Umbilical cord (tissue), 2 donors: Measurements from ENCODE around the gene BCAR3. TPM values are rescaled to one million over a fixed set of nuclear protein-coding genes. Genes with fewer than 3 reads are reported as not detected.
A peak's percentile ranks its signal among the peaks of the same experiment; 100 is the strongest.

ENCODE experiments used
- DNase-seq: peaks from one replicate; pipeline ENCODE4 v3.0.0-alpha.2; 2015; ENCODE audit warnings: low spot score
- total RNA-seq: library from RNA; depleted of rRNA; stranded (reverse); fragments of >200 nt; gene quantifications from one replicate; pipeline ENCODE4 v1.2.3, GENCODE V29; 2014; ENCODE audit warnings: low replicate concordance; ENCODE audit not compliant: insufficient read depth

The BCAR3 gene
- total RNA-seq, 1 donor from 2014 or later, result 17.6 TPM

DNA sequence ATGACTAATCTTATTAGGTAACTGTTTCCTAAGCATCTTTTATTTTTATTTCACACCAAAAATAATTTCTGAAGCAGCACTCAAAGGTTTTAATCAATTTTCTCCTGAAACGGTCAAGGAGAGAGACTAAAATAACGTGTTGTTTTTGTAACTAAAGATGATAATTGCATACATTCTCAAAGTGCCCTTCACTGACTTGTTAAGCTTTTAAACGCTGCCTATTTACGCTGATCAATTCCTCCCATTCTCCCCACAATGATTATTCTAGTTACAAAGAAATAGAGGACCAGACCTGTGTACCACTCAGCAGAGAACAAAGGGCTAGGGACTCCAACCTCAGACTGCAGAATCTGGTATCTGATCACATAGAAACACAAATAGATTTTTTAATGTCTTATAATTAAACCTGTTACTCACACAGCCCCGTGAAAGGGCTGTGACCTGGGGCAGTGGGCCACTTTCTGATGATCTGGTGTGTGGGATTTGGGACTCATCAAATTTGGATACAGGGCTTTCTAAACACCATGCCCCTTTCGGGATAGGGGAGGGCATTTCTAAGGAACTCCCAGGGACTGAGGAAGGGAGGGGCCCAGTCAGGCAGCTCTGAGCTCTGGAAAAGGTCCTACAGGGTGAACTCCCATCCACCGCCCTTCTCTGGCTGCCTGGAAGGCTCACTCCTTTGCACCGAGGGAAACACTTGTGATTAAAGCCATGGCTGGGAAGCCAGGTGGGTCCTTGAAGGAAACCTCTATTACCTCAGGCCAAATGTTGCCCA lies 65.2 kb downstream of the BCAR3 start:
- DNase-seq, result no peak

DNA sequence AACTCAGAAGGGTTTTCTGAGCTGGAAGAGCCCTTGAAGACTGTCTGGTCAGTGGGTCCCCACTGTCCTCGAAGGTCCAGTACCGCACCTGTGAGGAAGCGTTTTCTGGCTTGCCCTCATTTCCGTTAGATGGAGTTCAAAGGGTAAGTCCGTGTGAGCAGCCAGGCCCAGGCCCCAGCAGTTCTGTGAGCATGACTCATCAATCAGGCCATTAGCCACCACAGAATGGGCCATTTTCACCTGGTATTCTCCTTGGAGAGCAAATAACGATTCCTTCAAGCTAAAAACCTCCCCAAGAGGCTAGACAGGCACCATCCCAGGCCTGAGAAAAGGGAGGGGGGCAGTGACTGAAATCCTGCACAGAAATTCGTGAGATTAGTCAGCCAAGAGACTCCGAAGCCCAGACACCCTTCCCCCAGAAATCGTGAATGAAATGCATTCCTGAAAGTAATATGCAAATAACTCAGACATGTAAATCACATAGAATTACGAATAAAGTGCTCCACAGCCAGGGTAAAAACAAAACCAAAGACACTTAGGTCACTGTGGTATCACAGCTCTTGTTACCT lies 66.0 kb downstream of the BCAR3 start:
- no peak for DNase-seq

DNA sequence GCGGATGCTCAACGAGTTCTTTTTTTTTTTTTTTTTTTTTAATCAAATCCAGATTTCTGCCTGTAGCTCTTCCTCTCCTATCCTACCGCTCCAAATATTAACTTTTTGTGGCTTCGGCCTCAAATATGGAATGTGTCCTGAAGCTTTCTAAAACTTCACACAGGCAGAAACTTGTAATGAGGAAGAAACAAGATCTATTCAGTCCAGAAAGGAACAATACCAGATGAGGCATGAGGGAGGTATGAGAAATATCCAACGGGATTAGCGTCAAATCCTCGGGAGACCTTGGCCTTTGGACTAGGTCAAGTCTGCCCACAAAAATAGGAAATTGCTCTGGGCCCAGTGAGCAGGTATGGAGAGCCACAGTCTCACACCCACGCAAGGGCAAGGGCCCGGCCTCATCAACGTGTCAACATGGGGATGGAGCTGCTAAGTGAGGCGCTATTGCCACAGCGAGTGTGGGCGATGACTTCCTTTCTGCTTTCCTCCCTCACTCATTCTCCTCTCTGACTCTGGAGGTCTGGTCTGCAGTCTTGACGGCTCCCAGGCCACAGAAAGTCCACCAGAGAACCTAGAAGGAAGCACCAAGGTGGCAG lies 66.6 kb downstream of the BCAR3 start:
- no peak for DNase-seq

DNA sequence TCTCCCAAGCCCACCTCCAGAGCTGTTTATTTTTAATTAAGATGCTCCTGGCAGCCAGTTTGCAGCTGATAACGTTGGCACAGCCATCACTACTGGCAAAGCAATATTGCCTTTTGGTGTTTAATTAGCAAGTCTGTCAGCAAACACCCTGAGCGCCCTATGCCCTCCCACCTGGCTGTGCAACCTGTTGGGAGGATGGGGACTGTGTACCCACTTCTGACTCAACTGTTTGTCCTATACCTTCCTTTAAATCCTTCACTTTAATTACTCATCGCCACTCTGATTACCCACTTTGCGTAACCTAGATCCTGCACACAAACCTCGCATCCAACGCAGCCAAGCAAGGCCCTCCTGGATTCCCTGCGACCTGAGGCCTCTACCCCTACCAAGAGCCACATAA lies 67.1 kb downstream of the BCAR3 start:
- no peak for DNase-seq

DNA sequence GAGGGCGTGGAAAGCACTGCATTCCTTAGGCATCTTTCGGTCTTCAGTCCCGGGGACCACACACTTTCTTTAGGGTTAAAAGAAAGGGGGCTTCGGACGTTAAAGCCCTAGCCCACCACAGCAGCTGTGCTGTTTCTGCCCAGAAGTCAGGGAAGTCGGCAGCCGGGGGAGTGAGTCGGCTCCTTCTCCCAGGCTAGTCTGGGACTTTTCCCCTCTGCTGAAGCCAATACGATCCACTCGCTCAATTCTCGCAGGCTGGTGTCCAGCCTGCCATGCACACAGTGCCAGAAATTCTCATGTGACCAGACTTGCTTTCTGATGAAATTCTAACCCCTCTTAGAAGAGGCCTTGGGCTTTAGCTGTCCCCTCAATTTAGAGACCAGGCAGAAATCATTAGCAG lies 67.7 kb downstream of the BCAR3 start:
- peak; percentile 77 for DNase-seq

DNA sequence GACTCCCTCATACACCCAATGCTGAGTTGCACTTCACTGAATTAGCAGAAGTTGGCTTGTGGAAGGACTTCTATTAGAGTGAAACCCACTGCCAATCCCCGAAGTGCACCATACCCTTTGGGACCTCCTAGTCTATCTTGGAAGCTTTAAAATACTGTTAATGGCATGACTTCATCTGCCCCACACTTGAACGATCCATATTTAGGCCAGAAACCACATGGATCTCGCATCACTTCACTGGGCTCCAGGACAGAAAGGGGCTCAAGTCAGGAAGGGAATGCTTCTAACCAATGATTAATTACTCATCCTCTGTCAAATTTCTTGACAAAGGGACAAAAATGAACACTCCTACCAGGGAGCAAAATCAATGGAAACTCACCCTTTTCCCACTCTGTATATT lies 69.1 kb downstream of the BCAR3 start:
- DNase-seq, result no peak

DNA sequence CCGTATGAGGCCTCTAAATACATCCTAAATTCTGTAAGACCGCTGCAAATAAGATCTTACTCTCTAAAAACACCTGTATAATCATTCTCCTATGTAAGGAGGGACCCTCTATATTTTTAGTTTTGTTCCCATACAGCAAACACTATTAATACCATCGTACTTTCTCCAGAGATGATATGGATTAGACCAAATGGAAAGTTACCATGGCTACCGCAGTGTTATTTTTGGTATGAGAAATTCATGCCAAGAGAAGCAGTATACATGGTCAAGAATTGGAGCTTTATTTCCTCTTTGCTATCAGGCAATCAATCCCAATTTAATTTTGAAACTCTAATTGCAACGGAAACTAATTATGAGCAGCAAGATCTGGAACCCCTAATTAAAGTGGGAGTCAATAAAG lies 70.0 kb downstream of the BCAR3 start:
- DNase-seq, result no peak

DNA sequence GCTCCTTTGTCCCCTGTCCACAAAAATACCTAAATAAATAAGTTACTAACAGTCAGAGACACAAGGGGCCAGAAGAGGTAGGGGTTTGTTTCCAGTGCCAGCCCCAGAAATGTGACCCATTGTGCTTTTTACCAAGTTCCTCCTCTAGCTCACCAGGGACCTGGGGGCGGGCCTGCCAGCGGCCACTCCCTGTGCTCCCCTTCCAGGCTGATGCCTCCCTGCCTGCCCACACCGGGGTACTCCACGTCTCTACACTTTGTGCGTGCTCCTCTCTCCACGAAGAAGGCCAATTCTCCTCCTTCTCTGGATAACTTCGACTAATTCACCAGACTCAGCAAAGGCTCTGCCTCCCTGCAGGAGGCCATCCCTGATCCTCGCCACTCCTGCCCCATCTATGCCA lies 72.1 kb downstream of the BCAR3 start:
- no peak for DNase-seq

DNA sequence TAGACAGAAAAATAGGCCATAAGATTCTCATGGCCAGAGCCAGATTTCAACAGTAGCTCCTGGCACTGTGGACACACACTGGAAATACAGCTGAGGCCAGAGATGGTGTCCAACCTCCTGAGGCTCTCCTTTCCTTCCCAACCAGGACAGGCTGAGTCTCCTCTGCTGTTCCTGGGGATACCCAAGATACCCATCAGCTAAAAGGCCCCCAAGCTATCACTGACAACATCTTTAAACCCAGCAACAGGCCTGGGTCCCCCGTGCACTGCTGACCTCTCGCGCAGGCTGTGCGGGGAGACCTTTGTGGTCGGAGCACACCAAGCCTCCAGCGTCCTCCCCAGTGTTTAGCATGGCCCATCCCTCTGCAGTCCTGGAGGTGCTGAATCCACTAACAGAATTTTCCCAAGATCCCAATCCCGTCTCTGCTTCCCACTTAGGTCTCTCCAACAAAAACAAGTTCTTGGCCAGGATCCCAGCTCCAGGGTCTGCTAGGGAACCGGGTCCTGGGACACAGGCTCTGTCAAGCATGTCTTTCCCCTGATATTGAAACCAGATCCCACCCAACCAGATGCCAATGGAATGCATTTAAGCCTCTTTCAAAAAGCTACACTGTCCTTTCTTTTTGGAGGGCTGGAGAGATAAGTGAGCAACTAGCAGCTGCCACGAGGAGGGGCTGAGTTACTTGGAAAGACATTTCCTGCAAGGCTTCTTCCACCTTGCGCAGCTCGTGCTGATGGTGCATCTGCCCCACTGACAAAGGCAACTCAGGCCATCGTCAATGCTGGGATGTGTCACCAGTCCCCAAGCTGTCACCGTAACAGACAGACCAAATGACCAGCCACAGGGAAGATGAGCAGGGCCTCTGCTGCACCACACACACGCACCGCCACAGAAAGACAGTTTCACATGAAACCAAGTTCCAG lies 73.2 kb downstream of the BCAR3 start:
- peak; percentile 82 for DNase-seq

DNA sequence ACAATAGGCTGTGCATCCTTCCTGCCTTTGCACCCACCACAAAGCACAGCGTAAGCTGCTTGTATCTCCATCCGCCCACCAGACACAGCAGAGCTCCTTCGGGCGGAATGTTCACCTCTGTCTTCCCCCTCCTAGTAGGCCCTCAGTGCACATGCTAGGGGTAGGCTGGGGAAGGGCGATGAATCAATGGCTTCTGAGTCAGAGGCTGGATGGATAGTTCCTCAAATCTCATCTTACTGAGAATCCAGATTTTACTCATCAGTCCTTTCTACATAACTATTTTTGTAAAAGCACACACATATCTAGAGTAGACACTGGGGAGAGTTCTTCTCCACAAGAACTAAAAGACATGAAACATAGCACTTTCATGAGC lies 73.8 kb downstream of the BCAR3 start:
- no peak for DNase-seq

DNA sequence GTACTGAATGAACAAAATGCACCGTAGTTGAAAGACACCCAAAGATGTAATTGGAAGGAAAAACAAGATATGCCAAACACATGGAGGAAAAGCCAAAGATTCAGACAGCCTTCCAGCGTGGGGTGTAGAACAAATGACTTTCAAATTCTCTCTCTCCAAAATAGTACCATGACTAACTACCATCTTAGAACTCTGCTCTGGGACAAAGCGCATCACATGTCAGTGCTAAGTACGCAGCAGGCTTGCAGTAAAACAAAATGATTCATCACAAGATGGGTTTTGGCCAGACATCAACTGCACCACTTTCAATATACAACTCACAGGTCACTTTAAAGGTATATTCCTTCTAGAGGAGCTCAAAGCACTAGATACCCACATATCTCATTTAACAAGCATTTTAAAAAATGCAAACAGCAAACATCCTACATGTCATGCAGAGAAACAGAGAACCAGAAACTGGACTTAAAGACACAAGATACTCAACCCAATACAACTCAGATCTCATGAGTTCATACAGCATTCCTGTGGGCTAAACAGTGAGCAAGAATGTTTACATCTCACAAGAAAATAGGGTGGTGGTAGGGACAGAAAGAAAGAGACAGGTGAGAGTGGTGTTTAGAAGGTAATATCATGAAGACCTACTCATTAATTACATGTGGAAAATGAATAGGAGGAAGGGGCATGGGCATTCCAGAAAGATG lies 75.7 kb downstream of the BCAR3 start:
- DNase-seq, result no peak

DNA sequence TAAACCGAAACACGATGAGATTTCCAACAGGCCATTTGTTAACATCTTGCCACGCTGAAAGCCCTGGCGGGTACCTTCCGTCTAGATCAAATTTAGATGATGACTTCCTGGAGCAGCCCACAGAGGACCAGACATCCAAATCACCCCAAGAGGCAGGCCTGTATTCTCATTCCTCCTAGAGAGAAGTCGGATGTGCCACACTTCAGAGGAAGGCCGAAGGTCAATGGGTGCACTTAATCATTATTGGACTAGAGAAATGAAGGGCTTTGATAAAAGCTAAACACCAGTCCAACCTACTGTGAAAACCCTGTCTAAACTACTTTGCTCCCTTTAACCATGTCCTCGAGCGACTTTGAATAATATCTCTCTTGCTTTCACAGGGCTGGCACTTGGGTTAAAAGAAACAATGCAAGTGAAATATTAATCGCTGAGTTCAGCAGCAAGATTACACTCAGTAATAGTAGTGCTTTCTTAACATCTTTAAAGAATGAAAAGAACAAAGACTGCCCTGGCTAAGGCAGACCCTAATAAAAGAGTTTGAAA lies 76.5 kb downstream of the BCAR3 start:
- no peak for DNase-seq

DNA sequence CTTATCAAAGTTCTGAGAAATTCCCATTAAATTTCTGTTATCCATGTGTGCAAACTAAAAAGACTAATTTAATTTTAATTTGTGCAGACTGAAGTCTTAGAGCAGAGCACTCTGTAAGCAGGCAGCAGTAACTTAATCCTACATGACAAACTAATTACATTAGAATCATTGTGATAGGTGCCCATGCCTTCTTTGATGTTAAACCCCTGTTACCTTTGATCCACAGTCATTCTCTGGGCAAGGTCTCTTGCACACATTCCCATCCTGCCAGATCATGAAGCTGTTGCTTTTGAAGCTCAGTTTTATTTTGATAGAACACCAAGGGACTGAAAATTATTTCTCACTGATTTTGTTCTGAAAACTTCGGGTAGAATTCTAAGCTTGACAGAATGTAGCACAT lies 77.2 kb downstream of the BCAR3 start:
- no peak for DNase-seq

DNA sequence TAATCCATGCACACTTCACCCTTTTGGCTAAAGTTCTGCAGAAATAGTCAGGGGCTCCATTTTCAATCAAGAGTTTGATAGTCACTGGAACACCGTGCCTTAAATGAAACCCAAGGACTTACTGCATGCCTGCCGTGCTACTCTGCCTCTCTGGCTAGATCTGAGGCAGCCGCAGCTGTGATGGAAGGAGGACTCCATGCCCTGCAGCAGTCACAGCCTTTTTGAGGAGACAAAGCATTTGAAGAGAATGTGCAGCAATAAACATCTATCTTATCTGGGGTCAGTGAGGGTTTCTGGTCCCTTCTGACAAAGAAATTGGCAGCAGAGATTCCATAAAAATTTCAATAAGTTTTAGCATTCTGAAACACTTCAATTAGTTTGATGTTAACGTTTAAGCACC lies 78.0 kb downstream of the BCAR3 start:
- DNase-seq, result peak; percentile 63

DNA sequence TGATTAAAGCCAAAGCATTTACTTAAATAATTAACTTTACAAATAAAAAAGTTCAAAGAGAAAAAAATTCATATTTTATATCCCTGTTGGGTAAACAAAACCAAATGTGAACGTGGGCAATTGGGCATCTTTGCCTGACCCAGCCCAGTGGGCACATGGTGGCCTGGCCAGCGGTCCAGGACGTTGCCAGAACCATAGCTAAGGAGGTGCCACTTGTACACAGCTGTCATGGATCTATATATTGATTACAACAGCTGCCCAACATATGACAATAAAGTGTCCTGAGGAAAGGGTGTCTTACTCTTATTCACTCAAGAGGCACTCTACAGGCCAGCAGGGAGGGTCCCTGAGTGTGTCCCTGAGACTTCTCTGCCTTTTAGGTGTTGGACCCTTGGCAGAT lies 78.5 kb downstream of the BCAR3 start:
- DNase-seq, result no peak

DNA sequence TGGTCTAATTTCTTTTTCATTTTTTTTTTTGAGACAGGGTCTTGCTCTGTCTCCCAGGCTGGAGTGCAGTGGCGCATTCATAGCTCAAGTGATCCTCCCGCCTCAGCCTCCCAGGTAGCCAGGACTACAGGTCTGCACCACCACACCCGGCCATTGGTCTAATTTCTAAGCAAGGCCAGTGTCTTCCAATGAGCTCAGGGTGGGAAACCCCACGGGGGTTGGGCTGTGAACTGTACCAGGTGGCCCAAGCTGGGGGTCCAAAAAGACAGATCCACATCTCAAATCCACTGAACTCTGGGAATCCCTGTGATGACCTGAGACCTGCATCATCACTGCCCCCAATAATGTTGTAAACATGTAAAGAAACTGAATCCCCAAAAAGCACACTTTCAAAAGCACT lies 79.5 kb downstream of the BCAR3 start:
- no peak for DNase-seq

DNA sequence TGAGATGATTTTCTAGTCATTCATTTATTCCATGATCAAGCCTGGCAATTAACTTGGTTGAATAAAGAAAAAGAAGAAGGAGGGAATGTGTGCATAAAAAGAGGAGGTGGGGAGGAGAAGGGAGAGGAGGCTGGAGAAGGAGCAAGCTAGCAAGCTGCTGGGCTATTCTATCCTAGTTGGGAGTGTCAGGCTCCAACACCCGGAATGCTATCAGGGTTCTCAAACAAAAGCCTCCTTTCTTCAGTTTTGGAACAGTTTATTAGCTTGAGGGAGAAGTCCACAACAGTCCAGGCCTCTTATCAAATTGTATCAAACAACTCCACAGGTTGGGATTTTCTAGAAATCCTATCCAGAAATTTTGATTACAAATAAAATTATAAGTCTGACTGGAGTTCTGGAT lies 80.0 kb downstream of the BCAR3 start:
- no peak for DNase-seq

DNA sequence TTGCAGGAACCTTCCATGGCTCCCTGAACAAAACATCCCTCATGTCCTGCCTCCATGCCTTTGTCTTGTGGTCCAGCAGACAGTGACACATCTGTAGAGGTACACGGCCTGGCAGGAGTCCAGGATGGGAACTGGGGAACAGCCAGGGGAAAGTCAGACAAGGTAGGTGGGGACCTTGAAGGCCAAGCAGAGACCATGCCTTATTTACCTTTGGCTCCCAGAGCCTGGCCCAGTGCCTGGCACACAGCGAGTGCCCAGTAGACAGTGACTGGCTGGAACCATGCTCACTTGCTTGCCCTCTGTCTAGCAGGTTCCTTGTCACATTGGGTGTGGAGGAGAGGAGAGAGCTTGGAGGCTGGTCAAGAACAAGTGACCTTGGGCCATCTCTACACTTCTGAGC lies 81.0 kb downstream of the BCAR3 start:
- no peak for DNase-seq

DNA sequence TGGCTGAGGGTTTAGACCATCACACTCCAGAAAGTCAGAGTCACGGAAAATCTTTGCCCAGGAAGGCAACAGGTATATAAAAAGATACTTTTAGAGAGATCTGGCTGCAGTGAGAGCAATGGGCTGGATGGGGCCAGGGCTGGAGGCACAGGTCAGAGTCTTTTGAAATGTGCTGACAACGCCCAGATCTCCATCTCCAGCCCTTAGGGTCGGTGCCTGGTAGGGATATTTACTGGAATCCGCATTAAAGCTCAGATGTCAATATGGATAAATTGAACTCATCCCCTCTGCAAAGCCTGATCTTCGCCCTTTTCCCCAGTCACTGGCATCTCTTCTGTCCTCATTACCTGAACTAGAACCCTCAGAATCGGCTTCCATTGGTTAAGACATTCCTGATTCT lies 82.2 kb downstream of the BCAR3 start:
- no peak for DNase-seq

DNA sequence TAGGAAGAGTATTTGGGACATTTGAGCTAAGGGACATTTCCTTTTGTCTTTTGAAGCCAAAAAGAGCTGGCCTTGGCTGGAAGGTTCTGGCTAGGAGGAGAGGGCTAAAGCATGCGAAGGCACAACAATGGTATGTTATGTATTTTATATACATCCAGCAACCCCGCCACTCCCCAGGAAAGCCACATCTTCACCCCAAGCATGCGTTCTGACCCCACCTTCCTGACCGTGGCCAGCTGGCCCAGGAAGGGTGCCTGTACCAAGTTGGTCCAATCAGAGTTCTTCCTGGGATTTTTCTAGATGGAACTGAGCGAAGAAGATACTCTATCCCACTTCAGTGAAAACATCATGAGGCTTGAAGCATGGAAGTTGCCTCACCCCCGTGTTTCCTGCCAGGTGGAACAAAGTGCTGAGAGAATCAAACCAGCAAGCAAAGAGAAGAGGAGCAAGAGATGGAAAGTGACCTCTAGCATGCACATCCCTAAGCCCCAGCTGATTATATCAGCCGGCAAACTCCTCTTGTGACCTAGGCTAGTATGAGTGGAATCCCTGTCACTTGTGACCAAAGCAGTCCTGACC lies 82.7 kb downstream of the BCAR3 start:
- no peak for DNase-seq

DNA sequence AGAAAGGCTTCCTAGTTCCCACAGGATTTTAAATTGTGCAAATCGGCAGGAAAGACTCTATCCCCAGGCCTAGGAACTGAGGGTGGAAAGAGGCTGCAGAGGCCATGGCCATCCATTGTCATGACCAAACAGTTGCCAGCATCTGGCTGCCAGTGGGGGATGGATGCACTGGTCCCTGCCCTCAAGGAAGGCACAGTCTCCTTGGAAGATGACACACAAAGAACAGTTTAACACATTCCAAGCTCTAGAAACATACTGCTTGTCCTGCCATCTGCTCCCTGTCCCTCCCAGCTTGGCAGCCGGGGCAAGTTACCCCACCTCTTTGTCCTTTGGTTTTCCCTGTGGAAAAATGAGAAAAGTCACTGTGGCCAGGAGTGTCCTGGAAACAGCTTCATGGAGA lies 83.2 kb downstream of the BCAR3 start:
- DNase-seq, result no peak
